Neural progenitor cell (in vitro differentiated cells): ENCODE data around the gene EPSTI1. TPM values are rescaled to one million over a fixed set of nuclear protein-coding genes. Genes with fewer than 3 reads are reported as not detected.
"Not testable (repeated sequence)": the region's sequence is repeated elsewhere in the genome, so short reads cannot be mapped to it uniquely, and the experiment has no call there.

Experiments used
- DNase-seq: peaks from one replicate; pipeline ENCODE4 v3.0.0-alpha.2; 2016; ENCODE audit warnings: low spot score
- H2AFZ ChIP-seq: fragments of 200-600 bp; sonication (generic); replicated peaks from 2 replicates; pipeline ENCODE4 v1.6.1; 2016; ENCODE audit warnings: antibody characterized with exemption
- H3F3A ChIP-seq: fragments of 200-600 bp; sonication (generic); 2 replicates; pipeline ENCODE4 v1.6.1; 2016; ENCODE audit warnings: antibody characterized with exemption, low read depth
- H3K27ac ChIP-seq: fragments of 200-600 bp; sonication (generic); 2 replicates; pipeline ENCODE4 v1.5.1; 2016; ENCODE audit warnings: mild to moderate bottlenecking
- H3K27me3 ChIP-seq: fragments of 200-600 bp; sonication (generic); 2 replicates; pipeline ENCODE4 v1.6.1; 2016; ENCODE audit warnings: mild to moderate bottlenecking, moderate library complexity
- H3K36me3 ChIP-seq: fragments of 200-600 bp; sonication (generic); 2 replicates; pipeline ENCODE4 v1.5.1; 2016
- H3K4me1 ChIP-seq: fragments of 200-600 bp; sonication (generic); 2 replicates; pipeline ENCODE4 v1.6.1; 2016; ENCODE audit warnings: mixed run types
- H3K4me2 ChIP-seq: fragments of 200-600 bp; sonication (generic); 2 replicates; pipeline ENCODE4 v1.6.1; 2016
- H3K4me3 ChIP-seq: fragments of 200-600 bp; sonication (generic); 2 replicates; pipeline ENCODE4 v1.5.1; 2016
- H3K79me2 ChIP-seq: fragments of 200-600 bp; sonication (generic); 2 replicates; pipeline ENCODE4 v1.6.1; 2016; ENCODE audit warnings: low read depth
- H3K9ac ChIP-seq: fragments of 200-600 bp; sonication (generic); 2 replicates; pipeline ENCODE4 v1.6.1; 2016
- H3K9me3 ChIP-seq: fragments of 200-600 bp; sonication (generic); 2 replicates; pipeline ENCODE4 v1.5.1; 2016; ENCODE audit warnings: low read depth
- H4K20me1 ChIP-seq: fragments of 200-600 bp; sonication (generic); 2 replicates; pipeline ENCODE4 v1.6.1; 2016; ENCODE audit warnings: low read depth
- H3K27ac Mint-ChIP-seq: 3 replicates; pipeline ENCODE4 v1.8.0; 2021; ENCODE audit warnings: mixed read lengths
- H3K27me3 Mint-ChIP-seq: 2 replicates; pipeline ENCODE4 v1.8.0; 2022; ENCODE audit warnings: low read depth, mild to moderate bottlenecking, inconsistent platforms, moderate library complexity, mixed read lengths; ENCODE audit not compliant: insufficient read depth
- H3K36me3 Mint-ChIP-seq: 3 replicates; pipeline ENCODE4 v1.8.0; 2021; ENCODE audit warnings: mixed read lengths
- H3K4me1 Mint-ChIP-seq: 3 replicates; pipeline ENCODE4 v1.8.0; 2021; ENCODE audit warnings: mixed read lengths
- H3K4me3 Mint-ChIP-seq: 3 replicates; pipeline ENCODE4 v1.8.0; 2021; ENCODE audit warnings: mild to moderate bottlenecking, moderate library complexity, mixed read lengths
- H3K9me3 Mint-ChIP-seq: 3 replicates; pipeline ENCODE4 v1.8.0; 2020; ENCODE audit warnings: mixed read lengths
- EZH2 ChIP-seq: fragments of 200-600 bp; sonication (generic); IDR thresholded peaks from 2 replicates; pipeline ENCODE4 v1.6.1; 2017; ENCODE audit warnings: antibody characterized with exemption, mild to moderate bottlenecking, moderate library complexity
- EZH2phosphoT487 ChIP-seq: fragments of 200-600 bp; sonication (generic); IDR thresholded peaks from 2 replicates; pipeline ENCODE4 v1.6.1; 2017; ENCODE audit warnings: antibody characterized with exemption
- total RNA-seq: library from RNA; depleted of rRNA; stranded (reverse); fragments of >200 nt; gene quantifications from 2 replicates; pipeline ENCODE4 v1.2.3, GENCODE V29; 2015; ENCODE audit warnings: low replicate concordance
- TF ChIP-seq, protein P1 (sequence below): fragments of 200-600 bp; sonication (generic); IDR thresholded peaks from 2 replicates; pipeline ENCODE4 v1.5.1; 2017; ENCODE audit warnings: antibody characterized with exemption, mild to moderate bottlenecking

Gene EPSTI1, protein sequence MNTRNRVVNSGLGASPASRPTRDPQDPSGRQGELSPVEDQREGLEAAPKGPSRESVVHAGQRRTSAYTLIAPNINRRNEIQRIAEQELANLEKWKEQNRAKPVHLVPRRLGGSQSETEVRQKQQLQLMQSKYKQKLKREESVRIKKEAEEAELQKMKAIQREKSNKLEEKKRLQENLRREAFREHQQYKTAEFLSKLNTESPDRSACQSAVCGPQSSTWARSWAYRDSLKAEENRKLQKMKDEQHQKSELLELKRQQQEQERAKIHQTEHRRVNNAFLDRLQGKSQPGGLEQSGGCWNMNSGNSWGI
- 0.32 and 1.0 TPM in 2 replicates for total RNA-seq

DNA sequence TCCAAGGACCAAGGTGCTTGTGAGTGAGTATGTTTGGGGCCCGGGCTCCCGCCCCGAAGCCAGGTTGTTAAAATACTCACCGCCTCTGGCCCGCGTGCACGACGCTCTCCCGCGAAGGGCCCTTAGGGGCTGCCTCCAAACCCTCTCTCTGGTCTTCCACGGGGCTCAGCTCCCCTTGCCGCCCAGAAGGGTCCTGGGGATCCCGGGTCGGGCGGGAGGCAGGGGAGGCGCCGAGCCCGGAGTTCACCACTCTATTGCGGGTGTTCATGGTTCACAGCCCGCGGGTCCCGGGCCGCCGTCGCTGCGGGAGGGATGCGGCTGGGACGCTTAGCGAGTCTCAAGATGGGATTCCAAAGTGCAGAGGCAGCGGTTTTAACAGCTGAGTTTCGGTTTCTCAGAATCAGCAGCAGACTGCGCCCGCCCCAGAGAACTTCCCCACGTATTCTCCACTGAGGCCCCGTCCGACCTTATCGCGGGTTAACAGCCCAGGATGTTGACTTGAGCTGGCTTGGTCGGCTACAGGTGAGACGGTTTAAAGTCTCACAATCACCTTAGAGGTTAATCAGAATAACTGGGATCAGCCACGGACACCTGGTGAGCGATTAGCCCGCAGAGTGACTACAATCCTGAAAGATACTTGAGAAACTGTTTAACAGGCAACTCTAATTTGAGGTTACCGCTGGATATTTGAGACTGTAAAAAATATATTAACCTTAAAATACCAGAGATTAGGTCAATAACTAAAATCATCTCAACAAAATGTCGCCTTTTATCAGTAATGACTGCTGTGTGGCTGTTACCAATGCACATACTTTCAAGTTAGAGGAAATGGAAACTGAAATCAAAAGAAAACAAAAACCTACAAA, at the start of gene EPSTI1:
EPSTI1 (minus strand) TSS at position 344 of the 866 bp plus-strand sequence; CDS start at position 268, 76 bp downstream.
- Histone ChIP-seq H3K36me3 (no peaks in the 10 kb centered on the region), H2AFZ (peak within 1 kb of the TSS; percentile 80), H3K4me1 (peaks cover 15% of the 10 kb centered on the region), H3F3A (no peaks in the 10 kb centered on the region), H3K9me3 (no peaks in the 10 kb centered on the region), H4K20me1 (no peaks in the 10 kb centered on the region), H3K4me3 (peak within 1 kb of the TSS; percentile 39), H3K27ac (no peak within 1 kb of the TSS), H3K27me3 (peaks cover 28% of the 10 kb centered on the region), H3K79me2 (no peaks in the 10 kb centered on the region), H3K4me2 (peak within 1 kb of the TSS; percentile 74), H3K9ac (no peak within 1 kb of the TSS)
- TF ChIP-seq EZH2 (peak; percentile 57), EZH2phosphoT487 (peak; percentile 39)
- TF ChIP-seq, protein P1, sequence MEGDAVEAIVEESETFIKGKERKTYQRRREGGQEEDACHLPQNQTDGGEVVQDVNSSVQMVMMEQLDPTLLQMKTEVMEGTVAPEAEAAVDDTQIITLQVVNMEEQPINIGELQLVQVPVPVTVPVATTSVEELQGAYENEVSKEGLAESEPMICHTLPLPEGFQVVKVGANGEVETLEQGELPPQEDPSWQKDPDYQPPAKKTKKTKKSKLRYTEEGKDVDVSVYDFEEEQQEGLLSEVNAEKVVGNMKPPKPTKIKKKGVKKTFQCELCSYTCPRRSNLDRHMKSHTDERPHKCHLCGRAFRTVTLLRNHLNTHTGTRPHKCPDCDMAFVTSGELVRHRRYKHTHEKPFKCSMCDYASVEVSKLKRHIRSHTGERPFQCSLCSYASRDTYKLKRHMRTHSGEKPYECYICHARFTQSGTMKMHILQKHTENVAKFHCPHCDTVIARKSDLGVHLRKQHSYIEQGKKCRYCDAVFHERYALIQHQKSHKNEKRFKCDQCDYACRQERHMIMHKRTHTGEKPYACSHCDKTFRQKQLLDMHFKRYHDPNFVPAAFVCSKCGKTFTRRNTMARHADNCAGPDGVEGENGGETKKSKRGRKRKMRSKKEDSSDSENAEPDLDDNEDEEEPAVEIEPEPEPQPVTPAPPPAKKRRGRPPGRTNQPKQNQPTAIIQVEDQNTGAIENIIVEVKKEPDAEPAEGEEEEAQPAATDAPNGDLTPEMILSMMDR = no peak
- DNase-seq = peak; percentile 68
- Mint-ChIP-seq H3K4me3 (peak within 1 kb of the TSS; percentile 81), H3K4me1 (peaks cover 15% of the 10 kb centered on the region), H3K27me3 (peaks cover 4% of the 10 kb centered on the region), H3K27ac (no peak within 1 kb of the TSS), H3K36me3 (no peaks in the 10 kb centered on the region), H3K9me3 (no peaks in the 10 kb centered on the region)

DNA sequence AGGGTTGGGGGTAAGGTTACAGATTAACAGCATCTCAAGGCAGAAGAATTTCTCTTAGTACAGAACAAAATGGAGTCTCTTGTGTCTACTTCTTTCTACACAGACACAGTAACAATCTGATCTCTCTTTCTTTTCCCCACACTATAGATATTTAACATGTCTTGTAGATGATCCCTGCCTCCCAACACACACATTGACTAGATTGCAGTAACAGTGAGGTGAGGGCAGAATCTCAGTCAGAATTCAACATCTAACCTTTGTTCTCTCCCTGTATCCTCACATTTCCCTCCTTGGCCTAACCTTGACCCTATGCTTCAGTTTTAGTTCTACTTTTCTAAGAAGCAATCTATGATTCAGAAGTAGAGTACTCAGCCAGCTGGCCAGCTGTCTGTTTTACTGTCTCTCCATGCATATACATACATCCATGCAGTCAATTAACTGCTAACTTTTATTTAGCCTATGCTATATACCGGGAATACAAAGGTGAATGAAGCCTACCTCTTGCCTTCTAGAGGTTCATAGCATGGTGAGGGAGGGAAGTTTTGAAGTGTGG, 49.4 kb upstream of the EPSTI1 start:
- no peaks in the 10 kb centered on the region for H3K27me3 ChIP-seq
- H3F3A ChIP-seq = peaks cover 18% of the 10 kb centered on the region
- H3K36me3 ChIP-seq = no peaks in the 10 kb centered on the region
- H3K79me2 ChIP-seq = no peaks in the 10 kb centered on the region
- H3K4me1 Mint-ChIP-seq = peaks cover 20% of the 10 kb centered on the region
- H3K4me2 ChIP-seq = peak overlapping the region; percentile 2
- H3K27ac Mint-ChIP-seq = no peak overlapping the region
- H3K36me3 Mint-ChIP-seq = peaks cover 2% of the 10 kb centered on the region
- H3K4me3 Mint-ChIP-seq = no peak overlapping the region
- no peak overlapping the region for H3K9ac ChIP-seq
- peaks cover 5% of the 10 kb centered on the region for H3K9me3 Mint-ChIP-seq
- no peak for DNase-seq
- H3K4me1 ChIP-seq = peaks cover 27% of the 10 kb centered on the region
- H3K27ac ChIP-seq = no peak overlapping the region
- H3K4me3 ChIP-seq = no peak overlapping the region
- TF ChIP-seq EZH2 (no peak), EZH2phosphoT487 (no peak)
- TF ChIP-seq, protein P1 = no peak
- no peaks in the 10 kb centered on the region for H3K27me3 Mint-ChIP-seq
- H2AFZ ChIP-seq = no peak overlapping the region
- H4K20me1 ChIP-seq = no peaks in the 10 kb centered on the region
- no peaks in the 10 kb centered on the region for H3K9me3 ChIP-seq

DNA sequence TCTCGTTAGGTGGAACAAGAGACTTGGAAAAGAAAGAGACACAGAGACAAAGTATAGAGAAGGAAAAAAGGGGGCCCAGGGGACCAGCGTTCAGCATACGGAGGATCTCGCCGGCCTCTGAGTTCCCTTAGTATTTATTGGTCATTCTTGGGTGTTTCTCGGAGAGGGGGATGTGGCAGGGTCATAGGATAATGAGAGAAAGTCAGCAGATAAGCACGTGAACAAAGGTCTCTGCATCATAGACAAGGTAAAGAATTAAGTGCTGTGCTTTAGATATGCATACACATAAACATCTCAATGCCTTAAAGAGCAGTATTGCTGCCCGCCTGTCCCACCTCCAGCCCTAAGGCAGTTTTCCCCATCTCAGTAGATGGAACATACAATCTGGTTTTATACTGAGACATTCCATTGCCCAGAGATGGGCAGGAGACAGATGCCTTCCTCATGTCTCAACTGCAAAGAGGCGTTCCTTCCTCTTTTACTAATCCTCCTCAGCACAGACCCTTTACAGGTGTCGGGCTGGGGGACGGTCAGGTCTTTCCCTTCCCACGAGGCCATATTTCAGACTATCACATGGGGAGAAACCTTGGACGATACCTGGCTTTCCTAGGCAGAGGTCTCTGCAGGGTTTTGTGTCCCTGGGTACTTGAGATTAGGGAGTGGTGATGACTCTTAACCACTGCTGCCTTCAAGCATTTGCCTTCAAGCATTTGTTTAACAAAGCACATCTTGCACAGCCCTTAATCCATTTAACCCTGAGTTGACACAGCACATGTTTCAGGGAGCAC, 48.7 kb upstream of the EPSTI1 start:
- not testable (repeated sequence) for H3K36me3 ChIP-seq, H3K9ac ChIP-seq, H3K9me3 Mint-ChIP-seq, H3K4me3 ChIP-seq, H3K9me3 ChIP-seq, H4K20me1 ChIP-seq, H3K79me2 ChIP-seq, H3K27ac ChIP-seq, H3K27ac Mint-ChIP-seq, H3K36me3 Mint-ChIP-seq, H3K27me3 Mint-ChIP-seq, H3K27me3 ChIP-seq, H2AFZ ChIP-seq
- peaks cover 18% of the 10 kb centered on the region for H3F3A ChIP-seq
- H3K4me2 ChIP-seq = peak overlapping the region; percentile 2
- peaks cover 20% of the 10 kb centered on the region for H3K4me1 Mint-ChIP-seq
- peaks cover 27% of the 10 kb centered on the region for H3K4me1 ChIP-seq
- peak overlapping the region; percentile 57 for H3K4me3 Mint-ChIP-seq
- peak; percentile 42 for DNase-seq
